ENCODE measurements around the gene KAT7.

DNA sequence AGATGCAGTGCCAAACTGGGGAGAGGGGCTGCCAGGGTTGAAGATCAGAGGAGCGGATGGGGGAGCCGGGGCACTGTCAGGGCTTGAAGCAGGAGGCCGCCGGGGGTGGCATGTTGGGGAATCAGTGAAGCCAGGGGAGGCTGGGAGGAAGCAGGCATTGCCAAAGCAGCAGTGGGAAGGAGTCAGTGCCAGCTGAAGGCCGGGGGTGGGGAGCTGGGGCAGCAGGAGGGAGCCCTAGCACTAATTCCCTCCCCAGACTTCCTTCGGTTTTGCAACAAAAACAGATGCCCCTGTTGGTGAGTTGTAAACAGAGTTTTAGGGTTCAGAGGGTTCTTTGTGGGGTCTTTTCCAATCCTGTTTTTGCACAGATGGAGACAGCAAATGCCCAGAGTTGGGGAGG, 70.3 kb downstream of the KAT7 start:
- TF ChIP-seq EZH2 (IDR thresholded peaks at IDR 0.05; ENCODE audit: insufficient read depth, poor library complexity, severe bottlenecking) (no peak), EZH2phosphoT487 (IDR thresholded peaks at IDR 0.05; ENCODE audit: insufficient read depth, low read depth) (no peak)
